Endothelial cell (in vitro differentiated cells): ENCODE data around the gene ANAPC4. TPM values are rescaled to one million over a fixed set of nuclear protein-coding genes. Genes with fewer than 3 reads are reported as not detected.

Experiments used
- DNase-seq: peaks from one replicate; pipeline ENCODE4 v3.0.0; 2021; ENCODE audit warnings: low spot score
- H3K27ac Mint-ChIP-seq: one replicate; pipeline ENCODE4 v1.8.0; 2021; ENCODE audit warnings: mixed read lengths, inconsistent platforms; ENCODE audit not compliant: unreplicated experiment
- H3K27me3 Mint-ChIP-seq: one replicate; pipeline ENCODE4 v1.8.0; 2021; ENCODE audit warnings: mild to moderate bottlenecking, moderate library complexity, mixed read lengths, inconsistent platforms; ENCODE audit not compliant: unreplicated experiment
- H3K36me3 Mint-ChIP-seq: one replicate; pipeline ENCODE4 v1.8.0; 2021; ENCODE audit warnings: mild to moderate bottlenecking, low read depth, mixed read lengths, inconsistent platforms; ENCODE audit not compliant: unreplicated experiment
- H3K4me1 Mint-ChIP-seq: one replicate; pipeline ENCODE4 v1.8.0; 2021; ENCODE audit warnings: mild to moderate bottlenecking, mixed read lengths, inconsistent platforms; ENCODE audit not compliant: unreplicated experiment
- H3K4me3 Mint-ChIP-seq: one replicate; pipeline ENCODE4 v1.8.0; 2021; ENCODE audit warnings: mild to moderate bottlenecking, mixed read lengths, inconsistent platforms; ENCODE audit not compliant: unreplicated experiment
- H3K9me3 Mint-ChIP-seq: one replicate; pipeline ENCODE4 v1.8.0; 2021; ENCODE audit warnings: mixed read lengths, inconsistent platforms; ENCODE audit not compliant: unreplicated experiment
- total RNA-seq: library from RNA; stranded (reverse); fragmentation: NEBNext Ultra II Directional; extraction: Animal tissue kit (Norgen Biotek cat#: 25700); gene quantifications from one replicate; pipeline ENCODE4 v1.2.1, GENCODE V29; 2021; ENCODE audit not compliant: unreplicated experiment
- TF ChIP-seq, protein P1 (sequence below): fragments of 200-600 bp; sonication (generic); IDR thresholded peaks from one replicate; pipeline ENCODE4 v1.5.0; 2021; ENCODE audit warnings: antibody characterized with exemption; ENCODE audit not compliant: unreplicated experiment

ANAPC4 gene
- total RNA-seq, 1 donor from 2014 or later, result 20.1 TPM

DNA sequence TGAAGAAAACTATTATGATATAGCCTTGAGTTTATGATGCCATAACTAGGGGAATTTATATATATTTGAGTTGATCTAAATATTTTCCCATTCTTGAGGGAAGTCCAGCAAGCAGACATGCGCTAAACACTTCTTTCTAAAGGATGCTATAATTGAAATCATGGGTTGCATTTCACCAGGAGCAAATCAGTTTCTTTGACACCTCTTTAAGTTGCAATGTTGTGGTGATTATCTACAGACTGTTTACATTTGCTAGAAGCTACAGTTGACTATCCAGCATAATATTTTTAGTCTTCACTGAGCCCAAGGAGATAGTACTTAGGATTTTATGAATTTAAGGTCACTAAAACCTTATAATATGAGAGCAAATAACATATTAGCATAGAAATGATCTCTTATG, 43.9 kb downstream of the ANAPC4 start:
- H3K9me3 Mint-ChIP-seq, result no peaks in the 10 kb centered on the region
- no peak for DNase-seq
- no peaks in the 10 kb centered on the region for H3K4me1 Mint-ChIP-seq
- H3K36me3 Mint-ChIP-seq, result peaks cover 4% of the 10 kb centered on the region
- no peak overlapping the region for H3K27ac Mint-ChIP-seq
- TF ChIP-seq, protein P1, sequence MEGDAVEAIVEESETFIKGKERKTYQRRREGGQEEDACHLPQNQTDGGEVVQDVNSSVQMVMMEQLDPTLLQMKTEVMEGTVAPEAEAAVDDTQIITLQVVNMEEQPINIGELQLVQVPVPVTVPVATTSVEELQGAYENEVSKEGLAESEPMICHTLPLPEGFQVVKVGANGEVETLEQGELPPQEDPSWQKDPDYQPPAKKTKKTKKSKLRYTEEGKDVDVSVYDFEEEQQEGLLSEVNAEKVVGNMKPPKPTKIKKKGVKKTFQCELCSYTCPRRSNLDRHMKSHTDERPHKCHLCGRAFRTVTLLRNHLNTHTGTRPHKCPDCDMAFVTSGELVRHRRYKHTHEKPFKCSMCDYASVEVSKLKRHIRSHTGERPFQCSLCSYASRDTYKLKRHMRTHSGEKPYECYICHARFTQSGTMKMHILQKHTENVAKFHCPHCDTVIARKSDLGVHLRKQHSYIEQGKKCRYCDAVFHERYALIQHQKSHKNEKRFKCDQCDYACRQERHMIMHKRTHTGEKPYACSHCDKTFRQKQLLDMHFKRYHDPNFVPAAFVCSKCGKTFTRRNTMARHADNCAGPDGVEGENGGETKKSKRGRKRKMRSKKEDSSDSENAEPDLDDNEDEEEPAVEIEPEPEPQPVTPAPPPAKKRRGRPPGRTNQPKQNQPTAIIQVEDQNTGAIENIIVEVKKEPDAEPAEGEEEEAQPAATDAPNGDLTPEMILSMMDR, result no peak
- no peak overlapping the region for H3K4me3 Mint-ChIP-seq
- H3K27me3 Mint-ChIP-seq, result peaks cover 6% of the 10 kb centered on the region

DNA sequence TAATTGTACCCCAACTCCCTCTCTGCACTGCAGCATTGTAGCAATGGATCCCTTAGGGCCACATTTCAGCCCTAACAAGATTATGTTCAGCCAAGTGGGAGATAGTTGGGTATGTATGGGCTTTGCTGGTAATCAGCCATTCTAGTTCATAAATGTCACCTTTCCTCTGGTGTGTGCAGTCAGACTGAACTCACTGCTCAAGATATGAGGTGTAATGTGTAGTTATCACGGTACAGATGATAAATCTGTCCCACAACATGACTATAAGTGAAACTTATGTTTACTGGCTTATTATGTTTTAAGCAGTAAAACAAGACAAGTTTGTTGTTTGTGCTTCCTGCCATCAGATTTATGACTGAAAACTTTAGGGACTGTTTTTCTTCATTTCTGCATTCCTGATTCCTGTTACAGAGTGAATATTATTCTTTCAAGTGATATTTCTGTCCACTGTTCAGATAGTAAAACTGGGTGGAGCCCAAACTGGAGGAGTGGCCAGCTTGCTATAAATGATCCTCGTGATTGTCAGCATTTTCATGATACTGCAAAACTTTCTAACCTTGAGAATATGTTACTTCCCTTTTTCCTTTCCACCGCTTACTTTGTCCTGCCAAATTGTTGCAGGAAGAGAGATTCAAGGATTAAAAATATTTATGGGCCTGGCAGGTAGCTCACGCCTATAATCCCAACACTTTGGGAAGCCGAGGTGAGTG, 44.9 kb downstream of the ANAPC4 start:
- H3K4me1 Mint-ChIP-seq, result no peaks in the 10 kb centered on the region
- peaks cover 6% of the 10 kb centered on the region for H3K27me3 Mint-ChIP-seq
- DNase-seq, result no peak
- no peak overlapping the region for H3K4me3 Mint-ChIP-seq
- TF ChIP-seq, protein P1, result no peak
- H3K36me3 Mint-ChIP-seq, result peaks cover 4% of the 10 kb centered on the region
- no peaks in the 10 kb centered on the region for H3K9me3 Mint-ChIP-seq
- no peak overlapping the region for H3K27ac Mint-ChIP-seq

DNA sequence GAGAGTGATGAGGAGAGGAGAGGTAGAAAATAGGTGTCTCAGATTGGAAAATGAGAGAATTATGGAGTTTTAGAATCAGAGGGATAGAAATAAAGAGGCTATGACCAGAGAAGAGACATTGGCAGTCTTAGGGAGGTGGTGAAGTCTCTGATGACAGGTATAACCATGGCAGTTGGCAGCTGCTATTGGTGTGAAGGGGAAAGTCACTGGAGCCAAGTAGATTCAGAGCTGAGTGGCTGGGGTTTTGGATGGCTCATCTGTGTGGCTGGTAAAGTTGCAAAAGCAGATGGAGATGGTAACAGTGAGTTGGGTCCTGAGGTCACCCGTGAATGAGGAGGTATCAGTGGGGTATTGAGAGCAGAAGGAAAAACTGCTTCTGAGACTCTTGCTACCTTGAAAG, 46.5 kb downstream of the ANAPC4 start:
- no peaks in the 10 kb centered on the region for H3K4me1 Mint-ChIP-seq
- H3K36me3 Mint-ChIP-seq, result peaks cover 2% of the 10 kb centered on the region
- no peaks in the 10 kb centered on the region for H3K9me3 Mint-ChIP-seq
- no peak for DNase-seq
- H3K27ac Mint-ChIP-seq, result no peak overlapping the region
- TF ChIP-seq, protein P1, result no peak
- H3K4me3 Mint-ChIP-seq, result no peak overlapping the region
- peaks cover 4% of the 10 kb centered on the region for H3K27me3 Mint-ChIP-seq

DNA sequence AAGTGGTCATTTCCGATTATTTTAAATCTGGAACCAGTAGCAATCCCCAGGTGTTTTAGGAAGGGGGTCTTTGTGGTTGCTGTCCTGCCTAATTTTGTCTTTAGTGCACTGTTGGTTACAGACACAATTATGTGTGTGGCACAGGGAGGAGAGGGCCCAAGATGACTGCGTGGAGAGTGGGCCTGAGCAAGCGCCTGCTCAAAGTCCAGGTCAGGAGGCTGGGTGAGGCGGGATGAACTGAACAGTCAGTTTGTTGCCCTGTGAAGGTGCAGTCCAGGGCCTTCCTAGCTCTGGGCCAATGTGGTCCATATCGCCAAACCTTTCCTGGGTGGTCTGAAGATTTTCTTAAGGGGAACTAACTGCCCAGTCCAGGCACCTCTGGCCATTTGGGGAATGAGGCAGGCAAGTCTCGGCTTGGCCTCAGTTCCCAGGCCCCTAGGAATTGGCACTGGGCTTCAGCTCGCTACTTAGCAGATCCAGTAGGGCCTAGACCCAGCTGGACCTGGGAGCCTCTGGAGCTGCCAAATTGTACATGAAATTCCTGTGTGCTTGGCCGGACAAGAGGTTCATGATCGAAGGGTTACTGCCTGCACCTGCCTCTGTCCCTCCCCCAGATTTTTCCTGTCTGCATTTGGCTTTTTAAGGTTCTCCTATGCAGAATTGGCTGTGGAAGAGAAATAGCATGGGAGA, 47.6 kb downstream of the ANAPC4 start:
- DNase-seq, result no peak
- no peak overlapping the region for H3K27ac Mint-ChIP-seq
- H3K4me3 Mint-ChIP-seq, result no peak overlapping the region
- H3K9me3 Mint-ChIP-seq, result no peaks in the 10 kb centered on the region
- H3K36me3 Mint-ChIP-seq, result peaks cover 6% of the 10 kb centered on the region
- no peaks in the 10 kb centered on the region for H3K4me1 Mint-ChIP-seq
- TF ChIP-seq, protein P1, result no peak
- H3K27me3 Mint-ChIP-seq, result peaks cover 4% of the 10 kb centered on the region

DNA sequence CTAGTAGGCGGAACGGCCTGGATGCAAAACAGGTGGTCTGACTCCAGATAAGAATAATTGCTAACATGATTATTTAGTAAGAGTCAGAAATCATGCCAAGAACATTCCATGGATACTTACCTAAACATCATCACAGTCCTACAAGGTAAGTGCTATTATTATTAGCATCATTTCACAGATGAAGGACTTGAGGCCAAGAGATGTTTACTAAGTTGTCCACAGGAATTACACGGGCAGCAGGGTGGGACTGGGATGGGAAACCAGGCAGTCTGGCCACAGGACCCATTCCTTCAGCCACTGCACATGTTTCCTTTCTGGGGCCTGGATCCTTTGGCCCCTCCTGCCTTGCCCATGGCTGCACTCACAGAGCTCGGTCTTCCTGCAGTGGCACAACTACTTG, 48.3 kb downstream of the ANAPC4 start:
- DNase-seq, result no peak
- Mint-ChIP-seq H3K4me1 (no peaks in the 10 kb centered on the region), H3K36me3 (peaks cover 12% of the 10 kb centered on the region), H3K4me3 (no peak overlapping the region), H3K9me3 (no peaks in the 10 kb centered on the region), H3K27me3 (peaks cover 4% of the 10 kb centered on the region), H3K27ac (no peak overlapping the region)
- TF ChIP-seq, protein P1, result no peak
